ENCODE results near the gene DOHH. TPM values are rescaled to one million over a fixed set of nuclear protein-coding genes. Genes with fewer than 3 reads are reported as not detected.
A peak's percentile ranks its signal among the peaks of the same experiment; 100 is the strongest.

The DOHH gene
- total and polyA plus RNA-seq, 9 of the 15 experiments (the other 6 are each of a cell fraction or from before 2014, with no cell fraction given) = 0.14 to 47.2 (median 5.1) TPM

- FAIRE-seq (no peak), DNase-seq (ENCODE audit: extremely low read depth in 1 of 4, low spot score in 3 of 4) (peak in 2 of 4 experiments; percentile 45 to 54), ATAC-seq (no peak)
- Histone ChIP-seq H3K27ac (ENCODE audit: extremely low read depth, low read depth, low read length) (no peak overlapping the region), H3K4me3 (no peak overlapping the region), H3K27me3 (ENCODE audit: control insufficient read depth in 2 of 2, insufficient read depth in 2 of 2, low read length in 2 of 2) (no peaks in the 10 kb centered on the region), H3K9ac (ENCODE audit: insufficient read depth in 1 of 2, low read depth in 2 of 2, low read length in 2 of 2) (0 out of 4 replicates have a peak overlapping the region, but pooled peaks of 1 of the 2 experiments have one; percentile 13), H3K9me3 (replicated peaks; ENCODE audit: control insufficient read depth, insufficient read depth, low read depth, low read length) (no peaks in the 10 kb centered on the region), H3K4me1 (replicated peaks in 1 of 2; ENCODE audit: control insufficient read depth in 2 of 2, insufficient read depth in 2 of 2, low read length in 2 of 2) (peaks cover 0 to 30% of the 10 kb centered on the region in 2 experiments; a peak in 2 of 5 replicates), H2AFZ (ENCODE audit: low read depth, low read length) (no peak overlapping the region), H4K20me1 (replicated peaks; ENCODE audit: control insufficient read depth, insufficient read depth, low read length) (no peaks in the 10 kb centered on the region), H3K9me1 (ENCODE audit: control insufficient read depth, insufficient read depth, low read length) (no peaks in the 10 kb centered on the region), H3K36me3 (ENCODE audit: control insufficient read depth, insufficient read depth, low read length) (peaks cover 59% of the 10 kb centered on the region), H3K79me2 (ENCODE audit: control insufficient read depth, insufficient read depth, low read length) (no peaks in the 10 kb centered on the region), H3K4me2 (ENCODE audit: insufficient read depth, low read length) (no peak overlapping the region)
- ChIA-PET POLR2A (interaction anchor here (1.5 kb wide), 1 partner anchor 12 kb away, joined by 5 read pairs; no protein-coding TSS in a partner anchor), CTCF (ENCODE audit: low intra/inter-chr PET ratio) (no interaction called here)
- intact Hi-C loops (cut with micrococcal nuclease) = no loop called here
- no TSS peak for BruUV-seq (replicated peaks)
- TF ChIP-seq CTCFL (IDR thresholded peaks at IDR 0.05; ENCODE audit: borderline replicate concordance, insufficient read depth, low read depth, low read length, poor library complexity, severe bottlenecking) (no peak), ZBTB33 (CRISPR knock-in tag; IDR thresholded peaks at IDR 0.05) (peak; percentile 98)
- 90% methylated on average over 26 of the region's 55 CpGs for WGBS (ENCODE audit: insufficient coverage, low coverage, missing lambda C conversion rate)
- in situ Hi-C loops (cut with MboI) = no loop called here
Measured at GRCh38 chr19:3491396-3492119, 8.9 kb downstream of the DOHH start.
